MG63 (cell line): ENCODE results near the gene OMA1. TPM values are rescaled to one million over a fixed set of nuclear protein-coding genes. Genes with fewer than 3 reads are reported as not detected.
A peak's percentile ranks its signal among the peaks of the same experiment; 100 is the strongest.

Source experiments
- DNase-seq: peaks from one replicate; pipeline ENCODE4 v3.0.0-alpha.2; 2020
- H3K27me3 ChIP-seq: fragments of 250-450 bp; sonication (Bioruptor Pico); 2 replicates; pipeline ENCODE4 v1.5.1; 2020; ENCODE audit warnings: mild to moderate bottlenecking, moderate library complexity
- H3K36me3 ChIP-seq: fragments of 250-450 bp; sonication (Bioruptor Pico); 2 replicates; pipeline ENCODE4 v1.5.1; 2020; ENCODE audit warnings: mild to moderate bottlenecking, moderate library complexity
- H3K4me3 ChIP-seq: fragments of 250-450 bp; sonication (Bioruptor Pico); 2 replicates; pipeline ENCODE4 v1.5.1; 2020; ENCODE audit warnings: mild to moderate bottlenecking, moderate library complexity
- H3K9me3 ChIP-seq: fragments of 250-450 bp; sonication (Bioruptor Pico); 2 replicates; pipeline ENCODE4 v1.5.1; 2020; ENCODE audit warnings: mild to moderate bottlenecking, moderate library complexity
- total RNA-seq: library from RNA; depleted of rRNA; stranded (reverse); fragments of >200 nt; shearing (Covaris generic); gene quantifications from 2 replicates; pipeline ENCODE4 v1.2.3, GENCODE V29; 2014; ENCODE audit warnings: low replicate concordance; rRNA removed

Gene OMA1
- total RNA-seq, 1 experiment from 2014 or later = 24.3 TPM

GRCh38 chr1:58434181-58434580 lies 112.3 kb downstream of the OMA1 start:
- no peaks in the 10 kb centered on the region for H3K9me3 ChIP-seq
- H3K27me3 ChIP-seq = no peaks in the 10 kb centered on the region
- H3K4me3 ChIP-seq = no peak overlapping the region
- DNase-seq = no peak
- no peaks in the 10 kb centered on the region for H3K36me3 ChIP-seq

GRCh38 chr1:58432851-58433668 lies 113.5 kb downstream of the OMA1 start:
- Histone ChIP-seq H3K4me3 (no peak overlapping the region), H3K27me3 (no peaks in the 10 kb centered on the region), H3K36me3 (no peaks in the 10 kb centered on the region), H3K9me3 (no peaks in the 10 kb centered on the region)
- peak; percentile 91 for DNase-seq

GRCh38 chr1:58431901-58432620 lies 114.5 kb downstream of the OMA1 start:
- Histone ChIP-seq H3K36me3 (no peaks in the 10 kb centered on the region), H3K27me3 (no peaks in the 10 kb centered on the region), H3K4me3 (no peak overlapping the region), H3K9me3 (no peaks in the 10 kb centered on the region)
- DNase-seq = no peak

Other genes starting within 250 kb of the OMA1 start
- not detected in 2 replicates for gene TACSTD2, start 30.5 kb upstream of the OMA1 start, total RNA-seq
- 3.3 and 12.3 TPM in 2 replicates for gene MYSM1, start 153.3 kb upstream of the OMA1 start, total RNA-seq
- gene JUN, start 237.3 kb upstream of the OMA1 start, total RNA-seq = 104 and 126 TPM in 2 replicates